HL-60 (cell line): ENCODE results near the gene FAM78A.

Experiments used
- CTCF ChIP-seq: IDR thresholded peaks from one replicate; pipeline ENCODE4 v1.5.1; 2011; ENCODE audit warnings: low read length, control low read depth, inconsistent platforms; ENCODE audit not compliant: insufficient read depth
- GABPA ChIP-seq: IDR thresholded peaks from 2 replicates; pipeline ENCODE4 v1.6.1; 2012; ENCODE audit warnings: low read depth

- TF ChIP-seq CTCF (no peak), GABPA (no peak)
Measured at GRCh38 chr9:131312246-131312645, 35.9 kb upstream of the FAM78A start.
